Measurements from ENCODE around the gene PPP2R2C.

The PPP2R2C gene

GRCh38 chr4:6472387-6473263 is at the start of gene PPP2R2C:
TSS of gene PPP2R2C (minus strand) at chr4:6472614. CDS start at chr4:6472229, 385 bp downstream.
- Mint-ChIP-seq H3K9me3 (no peaks in the 10 kb centered on the region), H3K27me3 (peaks cover 61% of the 10 kb centered on the region), H3K36me3 (ENCODE audit: low read depth) (no peaks in the 10 kb centered on the region), H3K27ac (no peak within 1 kb of the TSS), H3K4me1 (ENCODE audit: low read depth) (no peaks in the 10 kb centered on the region), H3K4me3 (no peak within 1 kb of the TSS)
- intact Hi-C loops (cut with micrococcal nuclease): no loop called here

GRCh38 chr4:6520978-6521377 is 48.6 kb upstream of the PPP2R2C start:
- intact Hi-C loops (cut with micrococcal nuclease): no loop called here
- Mint-ChIP-seq H3K4me3 (no peak overlapping the region), H3K4me1 (ENCODE audit: low read depth) (no peaks in the 10 kb centered on the region), H3K36me3 (ENCODE audit: low read depth) (no peaks in the 10 kb centered on the region), H3K27ac (no peak overlapping the region), H3K27me3 (peaks cover 1% of the 10 kb centered on the region), H3K9me3 (no peaks in the 10 kb centered on the region)

- Mint-ChIP-seq H3K27ac (no peak overlapping the region), H3K9me3 (no peaks in the 10 kb centered on the region), H3K36me3 (ENCODE audit: low read depth) (no peaks in the 10 kb centered on the region), H3K4me3 (no peak overlapping the region), H3K27me3 (peaks cover 1% of the 10 kb centered on the region), H3K4me1 (ENCODE audit: low read depth) (no peaks in the 10 kb centered on the region)
- intact Hi-C loops (cut with micrococcal nuclease): no loop called here
Observed at GRCh38 chr4:6520051-6520636, 47.7 kb upstream of the PPP2R2C start.

- H3K27me3 Mint-ChIP-seq: peaks cover 1% of the 10 kb centered on the region
- no peak overlapping the region for H3K4me3 Mint-ChIP-seq
- peaks cover 8% of the 10 kb centered on the region for H3K9me3 Mint-ChIP-seq
- no peaks in the 10 kb centered on the region for H3K36me3 Mint-ChIP-seq (ENCODE audit: low read depth)
- no peak overlapping the region for H3K27ac Mint-ChIP-seq
- intact Hi-C loops (cut with micrococcal nuclease): no loop called here
- H3K4me1 Mint-ChIP-seq (ENCODE audit: low read depth): no peaks in the 10 kb centered on the region
Observed at GRCh38 chr4:6517171-6517570, 44.8 kb upstream of the PPP2R2C start.

GRCh38 chr4:6516762-6517161 is 44.3 kb upstream of the PPP2R2C start:
- Mint-ChIP-seq H3K9me3 (peaks cover 8% of the 10 kb centered on the region), H3K27ac (no peak overlapping the region), H3K4me3 (no peak overlapping the region), H3K36me3 (ENCODE audit: low read depth) (no peaks in the 10 kb centered on the region), H3K27me3 (peaks cover 1% of the 10 kb centered on the region), H3K4me1 (ENCODE audit: low read depth) (no peaks in the 10 kb centered on the region)
- intact Hi-C loops (cut with micrococcal nuclease): no loop called here

GRCh38 chr4:6516281-6516680 is 43.9 kb upstream of the PPP2R2C start:
- Mint-ChIP-seq H3K27me3 (peaks cover 1% of the 10 kb centered on the region), H3K4me3 (no peak overlapping the region), H3K36me3 (ENCODE audit: low read depth) (peaks cover 3% of the 10 kb centered on the region), H3K4me1 (ENCODE audit: low read depth) (no peaks in the 10 kb centered on the region), H3K27ac (no peak overlapping the region), H3K9me3 (peaks cover 11% of the 10 kb centered on the region)
- intact Hi-C loops (cut with micrococcal nuclease): no loop called here

- intact Hi-C loops (cut with micrococcal nuclease): no loop called here
- Mint-ChIP-seq H3K4me1 (ENCODE audit: low read depth) (no peaks in the 10 kb centered on the region), H3K36me3 (ENCODE audit: low read depth) (peaks cover 8% of the 10 kb centered on the region), H3K4me3 (no peak overlapping the region), H3K9me3 (peaks cover 25% of the 10 kb centered on the region), H3K27ac (no peak overlapping the region), H3K27me3 (peaks cover 1% of the 10 kb centered on the region)
Observed at GRCh38 chr4:6513678-6514077, 41.3 kb upstream of the PPP2R2C start.

GRCh38 chr4:6509587-6509986 is 37.2 kb upstream of the PPP2R2C start:
- no peak overlapping the region for H3K27ac Mint-ChIP-seq

GRCh38 chr4:6507345-6507744 is 34.9 kb upstream of the PPP2R2C start:
- no peak overlapping the region for H3K4me3 Mint-ChIP-seq
- H3K9me3 Mint-ChIP-seq: peaks cover 59% of the 10 kb centered on the region
- intact Hi-C loops (cut with micrococcal nuclease): no loop called here
- H3K4me1 Mint-ChIP-seq (ENCODE audit: low read depth): no peaks in the 10 kb centered on the region
- no peaks in the 10 kb centered on the region for H3K27me3 Mint-ChIP-seq
- peaks cover 8% of the 10 kb centered on the region for H3K36me3 Mint-ChIP-seq (ENCODE audit: low read depth)
- H3K27ac Mint-ChIP-seq: no peak overlapping the region

More at GRCh38 chr4:6509587-6509986, 37.2 kb upstream of the PPP2R2C start:
- Mint-ChIP-seq H3K27me3 (no peaks in the 10 kb centered on the region), H3K36me3 (ENCODE audit: low read depth) (peaks cover 8% of the 10 kb centered on the region), H3K4me1 (ENCODE audit: low read depth) (no peaks in the 10 kb centered on the region), H3K9me3 (peaks cover 45% of the 10 kb centered on the region), H3K4me3 (no peak overlapping the region)
- intact Hi-C loops (cut with micrococcal nuclease): no loop called here

GRCh38 chr4:6506616-6507140 is 34.3 kb upstream of the PPP2R2C start:
- peaks cover 63% of the 10 kb centered on the region for H3K9me3 Mint-ChIP-seq
- no peak overlapping the region for H3K27ac Mint-ChIP-seq
- no peak overlapping the region for H3K4me3 Mint-ChIP-seq
- intact Hi-C loops (cut with micrococcal nuclease): no loop called here
- no peaks in the 10 kb centered on the region for H3K4me1 Mint-ChIP-seq (ENCODE audit: low read depth)
- H3K36me3 Mint-ChIP-seq (ENCODE audit: low read depth): peaks cover 8% of the 10 kb centered on the region
- peaks cover under 1% of the 10 kb centered on the region for H3K27me3 Mint-ChIP-seq

- Mint-ChIP-seq H3K4me1 (ENCODE audit: low read depth) (no peaks in the 10 kb centered on the region), H3K36me3 (ENCODE audit: low read depth) (no peaks in the 10 kb centered on the region), H3K27ac (no peak overlapping the region), H3K4me3 (no peak overlapping the region), H3K9me3 (peaks cover 48% of the 10 kb centered on the region), H3K27me3 (peaks cover 2% of the 10 kb centered on the region)
- intact Hi-C loops (cut with micrococcal nuclease): no loop called here
Observed at GRCh38 chr4:6504900-6505496, 32.6 kb upstream of the PPP2R2C start.

- no peak overlapping the region for H3K27ac Mint-ChIP-seq
- H3K4me1 Mint-ChIP-seq (ENCODE audit: low read depth): no peaks in the 10 kb centered on the region
- peaks cover 46% of the 10 kb centered on the region for H3K9me3 Mint-ChIP-seq
- H3K36me3 Mint-ChIP-seq (ENCODE audit: low read depth): no peaks in the 10 kb centered on the region
- H3K4me3 Mint-ChIP-seq: no peak overlapping the region
- peaks cover 4% of the 10 kb centered on the region for H3K27me3 Mint-ChIP-seq
- intact Hi-C loops (cut with micrococcal nuclease): no loop called here
Observed at GRCh38 chr4:6502747-6503465, 30.5 kb upstream of the PPP2R2C start.

GRCh38 chr4:6502147-6502546 is 29.7 kb upstream of the PPP2R2C start:
- Mint-ChIP-seq H3K27ac (no peak overlapping the region), H3K4me1 (ENCODE audit: low read depth) (no peaks in the 10 kb centered on the region), H3K9me3 (peaks cover 45% of the 10 kb centered on the region), H3K4me3 (no peak overlapping the region), H3K27me3 (peaks cover 4% of the 10 kb centered on the region), H3K36me3 (ENCODE audit: low read depth) (no peaks in the 10 kb centered on the region)
- intact Hi-C loops (cut with micrococcal nuclease): no loop called here

Measured in dendritic cell treated with granulocyte-macrophage colony-stimulating factor and Interleukin-4, amounts not matched to agents 40 ng/mL and 50 ng/mL, for 4 days (primary cell).